NB4 (cell line): ENCODE results near the gene SLC24A4.

ENCODE experiments used
- CTCF ChIP-seq: IDR thresholded peaks from one replicate; pipeline ENCODE4 v1.5.1; 2012; ENCODE audit warnings: low read depth, low read length
- MYC ChIP-seq: IDR thresholded peaks from 2 replicates; pipeline ENCODE4 v1.6.1; 2011; ENCODE audit warnings: low read depth, low read length
- POLR2A ChIP-seq: IDR thresholded peaks from 2 replicates; pipeline ENCODE4 v1.6.1; 2011; ENCODE audit warnings: mild to moderate bottlenecking; ENCODE audit not compliant: insufficient read length; ENCODE audit errors: extremely low read depth
- TF ChIP-seq, protein P1 (sequence below): IDR thresholded peaks from 2 replicates; pipeline ENCODE4 v1.6.1; 2011; ENCODE audit warnings: low read depth, low read length

DNA sequence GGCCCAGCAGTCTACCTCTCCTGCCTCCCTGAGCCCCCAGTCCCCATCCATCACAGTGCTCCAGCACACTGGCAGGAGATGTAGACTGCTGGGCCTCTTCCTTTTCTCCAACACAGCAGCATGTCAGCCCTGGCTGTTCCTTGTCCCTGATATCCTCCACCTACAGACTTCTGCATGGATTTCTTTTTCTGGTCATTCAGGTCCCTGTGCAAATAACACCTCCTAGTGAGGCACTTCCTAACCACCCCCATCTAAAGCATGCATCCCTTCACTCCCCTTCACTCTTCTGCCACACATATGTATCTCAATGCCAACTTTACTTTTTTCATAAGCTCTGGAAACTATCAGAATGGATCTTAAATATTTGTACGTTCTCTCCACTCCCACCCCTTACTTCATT is 81.5 kb downstream of the SLC24A4 start:
- TF ChIP-seq CTCF (no peak), POLR2A (no peak), MYC (no peak)
- TF ChIP-seq, protein P1, sequence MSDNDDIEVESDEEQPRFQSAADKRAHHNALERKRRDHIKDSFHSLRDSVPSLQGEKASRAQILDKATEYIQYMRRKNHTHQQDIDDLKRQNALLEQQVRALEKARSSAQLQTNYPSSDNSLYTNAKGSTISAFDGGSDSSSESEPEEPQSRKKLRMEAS: no peak
